Activated T-cell treated with anti-CD3 and anti-CD28 coated beads, Interleukin-2, amount 50 U/mL, for 24 hours (primary cell): ENCODE measurements around the gene ZDHHC19.
"Not testable (repeated sequence)": the region's sequence is repeated elsewhere in the genome, so short reads cannot be mapped to it uniquely, and the experiment has no call there.

Source experiments
- DNase-seq: peaks from one replicate; pipeline ENCODE4 v3.0.0-alpha.2; 2020
- H3K27ac Mint-ChIP-seq: 2 replicates; pipeline ENCODE4 v1.8.0; 2020; ENCODE audit warnings: mild to moderate bottlenecking, mixed read lengths
- H3K27me3 Mint-ChIP-seq: 2 replicates; pipeline ENCODE4 v1.8.0; 2020; ENCODE audit warnings: mixed read lengths
- H3K36me3 Mint-ChIP-seq: 2 replicates; pipeline ENCODE4 v1.8.0; 2020; ENCODE audit warnings: low read depth, mixed read lengths
- H3K4me1 Mint-ChIP-seq: 2 replicates; pipeline ENCODE4 v1.8.0; 2020; ENCODE audit warnings: low read depth, mixed read lengths
- H3K4me3 Mint-ChIP-seq: 2 replicates; pipeline ENCODE4 v1.8.0; 2020; ENCODE audit warnings: mild to moderate bottlenecking, moderate library complexity, mixed read lengths
- H3K9me3 Mint-ChIP-seq: 2 replicates; pipeline ENCODE4 v1.8.0; 2020; ENCODE audit warnings: mixed read lengths

The ZDHHC19 gene

DNA sequence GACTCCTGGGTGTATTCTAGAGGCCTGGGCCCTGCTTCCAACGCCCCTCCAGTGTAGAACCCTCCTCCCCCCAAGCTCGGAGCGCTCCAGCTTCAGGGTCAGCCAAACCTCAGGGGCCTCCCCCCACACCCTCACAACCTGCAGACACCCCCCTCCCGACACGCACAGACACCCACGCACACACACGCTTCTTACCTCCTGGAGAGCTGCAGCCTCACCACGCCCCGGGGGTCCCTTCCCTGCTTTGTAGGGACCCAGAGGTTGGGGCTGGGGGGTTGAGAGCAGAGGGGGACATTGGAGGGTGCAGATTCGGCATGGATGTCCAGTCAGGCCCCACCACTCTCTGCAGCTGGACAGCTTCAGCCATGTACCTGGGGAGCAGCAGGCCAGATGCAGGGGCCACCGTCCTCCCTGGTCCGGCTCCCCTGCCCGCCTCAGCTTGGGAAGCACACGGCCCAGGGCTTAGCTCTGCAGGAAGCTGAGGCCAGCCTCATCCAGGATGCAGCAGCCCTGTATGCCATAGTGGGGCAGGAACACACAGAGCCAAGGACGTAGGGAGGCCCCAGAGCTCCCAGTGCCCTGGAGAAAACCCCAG lies 13.0 kb downstream of the ZDHHC19 start:
- H3K9me3 Mint-ChIP-seq: no peaks in the 10 kb centered on the region
- peaks cover 25% of the 10 kb centered on the region for H3K4me1 Mint-ChIP-seq
- no peaks in the 10 kb centered on the region for H3K36me3 Mint-ChIP-seq
- no peak overlapping the region for H3K27ac Mint-ChIP-seq
- no peak for DNase-seq
- no peaks in the 10 kb centered on the region for H3K27me3 Mint-ChIP-seq
- no peak overlapping the region for H3K4me3 Mint-ChIP-seq

DNA sequence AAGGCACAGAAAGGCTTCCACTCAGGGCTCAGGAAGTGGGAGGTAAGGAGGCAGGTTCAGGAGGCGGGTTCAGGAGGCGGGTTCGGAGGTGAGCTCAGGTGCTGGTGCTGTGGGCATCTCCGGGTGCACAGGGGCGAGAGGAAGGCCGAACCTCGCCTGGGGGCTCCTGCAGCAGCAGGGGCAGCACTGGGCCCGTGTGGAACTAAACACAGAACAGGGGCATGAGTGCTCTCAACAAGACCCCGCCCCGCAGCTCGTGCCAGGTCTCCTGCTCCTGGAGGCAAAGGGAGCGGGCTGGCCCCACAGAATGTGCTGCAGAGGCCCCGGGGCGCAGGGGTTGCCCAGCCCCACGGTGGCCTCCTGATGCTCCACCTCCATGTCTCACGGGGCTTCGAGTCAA lies 13.7 kb downstream of the ZDHHC19 start:
- Mint-ChIP-seq H3K27me3 (no peaks in the 10 kb centered on the region), H3K4me3 (no peak overlapping the region), H3K27ac (no peak overlapping the region), H3K36me3 (no peaks in the 10 kb centered on the region), H3K4me1 (peaks cover 32% of the 10 kb centered on the region), H3K9me3 (no peaks in the 10 kb centered on the region)
- DNase-seq: no peak

DNA sequence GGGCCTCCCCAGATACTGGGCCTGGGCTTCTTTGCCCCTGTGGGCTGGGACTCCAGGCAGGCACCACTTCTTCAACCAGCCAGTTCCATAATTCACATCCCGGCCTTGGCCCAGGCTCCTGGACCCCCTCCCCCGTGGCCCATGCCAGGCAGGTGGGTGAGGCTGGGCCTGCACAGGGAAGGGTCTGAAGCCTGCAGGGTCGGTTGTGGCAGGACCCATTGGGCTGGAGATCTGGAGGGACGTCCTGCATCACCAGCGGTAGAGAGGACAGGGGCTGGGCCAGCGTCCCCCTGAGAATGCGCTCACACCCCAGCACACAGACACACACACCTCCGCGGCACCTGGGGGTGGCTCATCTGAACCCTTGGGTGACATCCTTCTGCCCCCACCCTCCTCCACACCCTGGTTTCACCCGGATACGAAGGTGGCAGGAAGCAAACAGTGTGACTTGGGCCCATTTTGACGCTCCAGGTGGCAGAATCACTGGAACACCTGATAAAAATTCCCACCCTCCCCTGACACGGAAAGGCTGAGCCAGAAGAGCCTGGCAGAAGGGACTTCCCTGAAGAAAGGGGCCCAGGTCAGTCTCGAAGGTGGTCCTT lies 15.4 kb downstream of the ZDHHC19 start:
- Mint-ChIP-seq H3K27ac (no peak overlapping the region), H3K4me1 (peaks cover 43% of the 10 kb centered on the region), H3K4me3 (no peak overlapping the region), H3K27me3 (no peaks in the 10 kb centered on the region), H3K9me3 (no peaks in the 10 kb centered on the region), H3K36me3 (no peaks in the 10 kb centered on the region)
- DNase-seq: no peak

DNA sequence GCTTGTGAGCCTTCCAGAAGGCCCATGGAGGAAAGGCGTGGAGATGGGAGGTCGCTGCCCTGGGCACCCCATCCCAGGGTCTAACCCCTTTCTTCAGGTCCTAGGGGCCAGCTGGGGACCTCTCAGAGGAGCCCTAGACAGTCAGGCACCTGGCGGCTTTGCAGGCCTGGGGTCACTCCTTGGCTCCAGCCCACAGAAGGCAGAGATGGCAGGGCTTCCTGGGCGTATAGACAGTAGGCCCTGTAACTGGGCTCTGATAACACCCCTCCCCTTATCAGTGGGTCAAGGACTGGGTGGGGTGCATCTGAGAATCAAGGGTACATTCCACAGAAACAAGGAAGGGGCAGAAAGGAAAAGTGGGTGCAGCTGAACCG lies 16.7 kb downstream of the ZDHHC19 start:
- H3K9me3 Mint-ChIP-seq: no peaks in the 10 kb centered on the region
- no peaks in the 10 kb centered on the region for H3K36me3 Mint-ChIP-seq
- no peaks in the 10 kb centered on the region for H3K27me3 Mint-ChIP-seq
- peak overlapping the region; percentile 40 for H3K27ac Mint-ChIP-seq
- DNase-seq: no peak
- peaks cover 47% of the 10 kb centered on the region for H3K4me1 Mint-ChIP-seq
- H3K4me3 Mint-ChIP-seq: no peak overlapping the region

DNA sequence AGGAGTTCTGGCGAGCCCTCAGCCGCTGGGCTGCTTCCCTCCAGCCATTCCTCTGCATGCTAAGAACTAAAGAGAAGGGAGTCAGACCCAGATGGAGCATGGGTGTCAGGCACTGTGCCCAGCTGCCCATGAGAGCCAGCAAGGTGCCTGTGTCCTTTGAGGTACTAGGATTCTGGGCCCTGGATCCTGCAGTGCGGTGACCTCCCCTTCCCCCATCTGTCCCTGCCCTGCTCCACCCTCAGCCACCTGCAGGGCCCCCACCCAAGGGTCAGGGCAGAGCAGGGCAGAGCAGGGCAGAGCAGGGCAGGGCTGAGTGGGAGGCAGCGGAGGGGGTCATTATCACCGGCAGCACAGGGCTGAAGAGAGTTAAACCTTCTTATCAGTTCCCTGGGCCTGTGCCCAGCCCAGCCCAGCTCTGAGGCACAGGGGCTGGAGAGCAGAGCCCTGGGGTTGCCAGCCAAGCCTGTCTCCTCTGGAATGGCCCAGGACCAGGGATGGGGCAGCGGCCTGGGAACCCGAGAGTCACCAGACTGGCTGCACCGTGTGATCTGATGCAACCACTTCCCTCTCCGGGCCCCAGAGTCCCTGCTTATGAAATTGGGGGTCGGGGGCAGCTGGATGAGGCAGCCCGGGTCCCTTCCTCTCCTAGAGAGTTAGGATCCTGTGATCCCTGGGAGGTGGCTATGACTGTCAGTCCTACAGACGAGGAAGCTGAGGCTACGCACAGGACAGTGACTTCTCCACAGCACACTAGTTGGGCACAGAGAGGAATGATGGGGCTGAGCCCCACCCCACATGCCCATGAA lies 17.3 kb downstream of the ZDHHC19 start:
- no peak for DNase-seq
- H3K27ac Mint-ChIP-seq: peak overlapping the region; percentile 92
- no peak overlapping the region for H3K4me3 Mint-ChIP-seq
- no peaks in the 10 kb centered on the region for H3K27me3 Mint-ChIP-seq
- H3K36me3 Mint-ChIP-seq: no peaks in the 10 kb centered on the region
- peaks cover 47% of the 10 kb centered on the region for H3K4me1 Mint-ChIP-seq
- H3K9me3 Mint-ChIP-seq: no peaks in the 10 kb centered on the region

DNA sequence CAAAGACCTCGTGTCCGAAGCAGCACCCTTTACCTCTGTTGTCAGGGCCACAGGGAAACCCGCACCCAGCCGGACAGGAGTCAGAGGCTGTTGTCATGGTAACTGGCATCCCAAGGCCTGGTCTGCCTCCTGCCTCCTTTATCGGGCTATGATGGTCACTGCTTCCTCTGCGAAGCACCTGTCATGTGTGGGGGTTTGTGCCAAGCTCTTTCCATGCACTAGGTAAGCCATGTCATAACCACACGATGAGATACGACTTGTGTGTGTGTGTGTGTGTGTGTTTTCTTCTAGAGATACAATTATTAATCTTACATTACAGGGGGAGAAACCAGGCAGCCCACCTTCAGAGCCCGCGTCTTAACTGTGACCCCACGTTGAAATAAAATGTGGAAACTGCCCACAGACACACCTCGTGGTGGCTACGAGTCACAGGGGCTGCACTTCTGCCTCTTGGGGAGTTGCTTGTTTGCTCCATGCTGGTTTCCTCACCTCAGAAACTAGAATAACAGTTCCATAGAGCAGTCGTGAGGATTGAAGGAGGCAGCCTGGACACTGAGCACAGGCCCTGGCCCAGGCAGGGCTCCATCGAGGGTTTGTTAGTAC lies 18.0 kb downstream of the ZDHHC19 start:
- no peak overlapping the region for H3K4me3 Mint-ChIP-seq
- peaks cover 47% of the 10 kb centered on the region for H3K4me1 Mint-ChIP-seq
- H3K27me3 Mint-ChIP-seq: no peaks in the 10 kb centered on the region
- peak overlapping the region; percentile 92 for H3K27ac Mint-ChIP-seq
- no peaks in the 10 kb centered on the region for H3K36me3 Mint-ChIP-seq
- DNase-seq: no peak
- H3K9me3 Mint-ChIP-seq: no peaks in the 10 kb centered on the region

DNA sequence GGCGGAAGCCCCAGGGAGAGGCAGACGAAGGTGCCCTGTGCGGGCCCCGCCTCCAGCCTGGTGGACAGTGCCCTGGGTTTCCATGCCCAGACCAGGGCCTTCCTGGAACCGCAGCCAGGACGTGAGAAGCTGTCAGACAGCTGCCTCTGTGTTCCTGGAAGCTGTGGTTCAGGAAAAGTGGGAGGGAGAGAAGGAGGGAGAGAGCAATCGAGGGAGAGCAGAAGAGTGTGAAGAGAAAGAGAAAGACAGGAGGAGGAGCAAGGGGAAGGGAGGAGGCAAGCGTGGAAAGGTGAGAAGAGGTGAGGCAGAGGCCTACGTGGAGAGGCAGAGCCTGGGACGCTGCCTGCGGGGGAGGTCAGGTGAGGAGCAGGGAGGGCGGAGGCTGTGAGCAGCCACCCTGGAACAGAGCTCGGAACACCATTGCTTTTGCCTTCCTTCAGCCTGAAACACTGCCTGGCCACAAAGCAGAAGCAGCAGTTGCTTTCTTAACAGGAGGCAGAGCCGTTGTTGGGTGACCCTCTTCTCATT lies 18.6 kb downstream of the ZDHHC19 start:
- no peaks in the 10 kb centered on the region for H3K36me3 Mint-ChIP-seq
- peaks cover 47% of the 10 kb centered on the region for H3K4me1 Mint-ChIP-seq
- peak; percentile 50 for DNase-seq
- H3K4me3 Mint-ChIP-seq: peak overlapping the region; percentile 41
- H3K27ac Mint-ChIP-seq: peak overlapping the region; percentile 92
- no peaks in the 10 kb centered on the region for H3K9me3 Mint-ChIP-seq
- no peaks in the 10 kb centered on the region for H3K27me3 Mint-ChIP-seq

DNA sequence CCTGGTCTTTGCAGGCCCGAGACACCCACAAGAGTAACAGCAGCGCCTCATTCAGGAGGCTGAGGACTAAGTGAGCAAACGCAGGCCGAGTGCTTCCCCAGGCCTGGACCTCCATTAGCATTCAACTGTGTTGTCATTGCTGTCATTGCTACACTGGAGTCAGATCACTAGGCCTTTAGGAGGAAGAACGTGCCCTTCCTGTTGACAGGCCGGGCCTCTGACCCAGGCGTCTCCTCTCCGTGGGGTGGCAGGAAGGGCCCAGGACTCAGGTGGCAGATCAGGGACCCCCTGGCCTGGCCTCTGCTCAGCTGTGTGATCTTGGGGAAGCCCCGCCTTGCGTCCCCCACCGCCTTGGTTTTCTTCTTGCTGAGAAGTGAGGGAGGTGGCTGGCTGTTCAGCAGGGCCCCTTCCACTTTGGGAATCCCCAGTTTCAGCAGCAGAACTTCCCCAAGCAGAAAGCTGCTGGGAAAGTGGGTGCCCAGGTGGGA lies 19.1 kb downstream of the ZDHHC19 start:
- H3K27me3 Mint-ChIP-seq: no peaks in the 10 kb centered on the region
- DNase-seq: peak; percentile 71
- H3K4me1 Mint-ChIP-seq: peaks cover 49% of the 10 kb centered on the region
- peak overlapping the region; percentile 92 for H3K27ac Mint-ChIP-seq
- no peaks in the 10 kb centered on the region for H3K9me3 Mint-ChIP-seq
- peak overlapping the region; percentile 41 for H3K4me3 Mint-ChIP-seq
- no peaks in the 10 kb centered on the region for H3K36me3 Mint-ChIP-seq

DNA sequence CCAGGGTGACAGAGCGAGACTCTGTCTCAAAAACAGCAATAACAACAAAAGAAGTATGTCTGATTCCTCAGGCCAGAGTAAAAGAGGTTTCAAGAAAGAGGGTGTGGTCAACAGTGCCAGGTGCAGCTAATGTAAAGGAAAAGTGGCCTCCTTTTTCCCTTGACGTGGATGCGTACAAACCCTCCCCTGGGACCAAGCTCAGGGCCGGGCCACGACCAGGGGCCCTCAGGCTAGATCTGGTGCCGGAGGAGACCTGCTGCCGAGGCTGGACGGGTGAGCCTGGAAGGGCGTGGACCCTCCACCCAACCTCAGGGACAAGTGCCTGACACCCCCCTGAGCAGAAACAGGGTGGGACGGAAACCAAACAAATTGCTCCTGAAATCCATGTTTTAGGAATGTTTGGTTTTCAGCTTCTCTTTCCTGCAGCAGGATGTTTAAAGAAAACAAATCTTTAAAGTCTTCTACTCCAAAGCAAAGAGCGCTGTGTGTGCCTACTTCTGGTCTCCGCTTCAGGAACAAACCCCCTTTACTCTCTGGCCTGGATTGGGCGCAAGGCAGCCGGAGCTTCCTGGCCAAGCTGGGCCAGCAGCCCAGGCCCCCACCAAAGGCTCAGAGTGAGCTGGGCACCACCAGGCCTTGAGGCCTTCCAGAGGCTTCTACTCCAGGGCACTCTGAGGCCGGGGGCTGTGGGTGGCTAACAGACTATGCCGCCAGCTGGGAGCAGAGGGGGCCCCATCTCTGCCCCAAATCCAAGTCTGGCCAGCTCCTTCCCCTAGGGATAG lies 21.4 kb downstream of the ZDHHC19 start:
- DNase-seq: no peak
- H3K27ac Mint-ChIP-seq: no peak overlapping the region
- H3K36me3 Mint-ChIP-seq: no peaks in the 10 kb centered on the region
- H3K9me3 Mint-ChIP-seq: no peaks in the 10 kb centered on the region
- H3K4me1 Mint-ChIP-seq: peaks cover 42% of the 10 kb centered on the region
- H3K4me3 Mint-ChIP-seq: no peak overlapping the region
- no peaks in the 10 kb centered on the region for H3K27me3 Mint-ChIP-seq

DNA sequence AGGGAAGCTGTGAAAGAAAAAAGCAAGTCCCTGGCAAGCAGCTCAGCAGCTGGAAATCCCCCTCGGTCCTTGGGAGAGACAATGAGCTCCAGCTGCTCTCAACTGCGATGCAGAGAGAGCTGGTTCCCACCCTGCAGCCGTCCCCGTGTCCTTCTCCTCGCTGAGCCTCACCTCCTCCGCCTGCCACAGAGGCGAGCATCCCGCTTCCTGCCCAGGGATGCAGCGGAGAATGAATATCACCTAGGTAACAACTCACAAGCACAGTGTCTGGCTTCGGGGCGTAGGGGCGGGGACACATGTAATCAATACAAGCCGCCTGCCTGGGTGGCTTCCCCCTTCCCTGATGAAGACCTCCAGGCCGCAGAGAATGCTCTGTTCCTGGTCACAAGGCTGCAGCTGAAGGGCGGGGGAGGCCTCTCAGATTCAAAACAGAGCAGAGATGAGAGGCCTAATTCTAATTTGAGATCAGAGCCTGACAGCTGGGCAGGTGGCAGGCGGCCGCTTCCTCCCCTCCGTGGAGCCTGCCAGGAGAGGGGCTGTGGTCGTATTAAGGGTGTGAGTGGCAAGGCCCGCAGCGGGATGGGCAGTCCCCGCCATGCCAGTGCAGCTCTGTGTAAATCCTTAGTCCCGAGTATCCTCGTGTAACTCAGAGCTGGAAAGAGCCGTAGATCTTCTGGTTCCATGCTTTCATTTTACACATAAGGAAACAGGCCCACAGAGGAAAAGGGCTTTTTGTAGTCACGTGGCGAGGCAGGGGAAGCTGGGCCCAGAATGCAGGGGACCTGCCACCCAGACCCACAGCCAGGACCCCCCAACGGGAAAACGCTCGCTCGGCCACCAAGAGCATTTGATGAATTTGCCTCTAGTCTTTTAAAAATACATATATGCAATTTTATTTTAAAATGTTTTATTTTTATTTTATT lies 24.3 kb downstream of the ZDHHC19 start:
- no peaks in the 10 kb centered on the region for H3K27me3 Mint-ChIP-seq
- H3K4me3 Mint-ChIP-seq: peak overlapping the region; percentile 56
- DNase-seq: no peak
- H3K4me1 Mint-ChIP-seq: peaks cover 43% of the 10 kb centered on the region
- no peaks in the 10 kb centered on the region for H3K36me3 Mint-ChIP-seq
- no peaks in the 10 kb centered on the region for H3K9me3 Mint-ChIP-seq
- peak overlapping the region; percentile 72 for H3K27ac Mint-ChIP-seq

DNA sequence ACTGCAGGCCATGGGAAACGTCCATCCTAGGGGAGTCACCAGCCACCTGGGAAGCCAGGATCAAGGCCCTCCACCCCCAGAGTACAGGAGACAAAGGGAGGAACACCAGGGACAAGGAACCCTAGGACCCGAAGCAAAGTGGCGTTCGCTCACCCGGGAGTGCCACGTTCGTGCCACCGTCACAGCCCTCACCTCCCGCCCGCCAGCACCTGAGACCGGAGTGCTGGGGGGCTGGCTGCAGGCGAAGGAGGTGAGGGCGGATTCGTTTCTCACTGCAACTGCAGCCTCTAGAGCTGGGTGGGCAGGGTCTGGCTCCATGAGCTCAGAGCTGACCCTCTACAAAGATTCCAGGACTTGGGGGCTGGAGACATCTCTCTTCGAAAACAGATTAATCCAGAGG lies 26.3 kb downstream of the ZDHHC19 start:
- no peak overlapping the region for H3K27ac Mint-ChIP-seq
- H3K4me3 Mint-ChIP-seq: no peak overlapping the region
- DNase-seq: no peak
- H3K27me3 Mint-ChIP-seq: no peaks in the 10 kb centered on the region
- H3K9me3 Mint-ChIP-seq: no peaks in the 10 kb centered on the region
- H3K4me1 Mint-ChIP-seq: peaks cover 51% of the 10 kb centered on the region
- no peaks in the 10 kb centered on the region for H3K36me3 Mint-ChIP-seq

DNA sequence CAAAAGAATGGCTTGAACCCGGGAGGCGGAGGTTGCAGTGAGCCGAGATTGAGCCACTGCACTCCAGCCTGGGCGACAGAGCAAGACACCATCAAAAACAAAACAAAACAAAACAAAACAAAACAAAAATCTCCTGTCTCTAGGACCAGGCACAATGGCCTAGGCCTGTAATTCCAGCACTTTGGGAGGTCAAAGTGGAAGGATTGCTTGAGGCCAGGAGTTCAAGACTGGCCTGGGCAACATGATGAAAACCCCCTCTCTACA lies 27.1 kb downstream of the ZDHHC19 start:
- not testable (repeated sequence) for H3K4me3 Mint-ChIP-seq, H3K36me3 Mint-ChIP-seq, H3K9me3 Mint-ChIP-seq, DNase-seq, H3K27me3 Mint-ChIP-seq
- Mint-ChIP-seq H3K4me1 (peaks cover 58% of the 10 kb centered on the region), H3K27ac (peak overlapping the region; percentile 94)

DNA sequence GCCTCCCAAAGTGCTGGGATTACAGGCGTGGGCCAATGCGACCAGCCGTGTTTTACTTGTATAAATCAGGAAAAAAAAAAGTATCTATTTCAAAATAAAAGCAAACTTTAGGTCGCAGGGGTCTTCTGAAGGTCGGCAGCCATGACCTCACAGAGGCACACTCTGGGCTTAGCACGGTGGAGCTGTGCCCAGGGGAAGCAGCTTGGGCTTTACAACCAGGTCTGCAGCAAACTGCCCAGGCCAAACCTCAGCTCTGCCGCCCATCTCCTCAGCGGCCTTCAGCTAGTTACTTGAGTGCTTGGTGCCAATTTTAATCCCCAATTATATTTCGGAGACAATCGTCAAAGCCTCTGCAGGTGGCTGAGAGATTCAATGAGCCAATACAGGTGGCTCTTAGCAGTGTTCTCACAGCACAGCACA lies 30.1 kb downstream of the ZDHHC19 start:
- no peak for DNase-seq
- Mint-ChIP-seq H3K36me3 (no peaks in the 10 kb centered on the region), H3K9me3 (no peaks in the 10 kb centered on the region), H3K4me1 (peaks cover 59% of the 10 kb centered on the region), H3K27ac (peak overlapping the region; percentile 94), H3K27me3 (no peaks in the 10 kb centered on the region), H3K4me3 (no peak overlapping the region)
